HEK293 (cell line): ENCODE measurements around the gene CISD2.

Experiments
- AEBP2 ChIP-seq: fragments of 450-650 bp; formaldehyde crosslinking; IDR thresholded peaks from 2 replicates; pipeline ENCODE4 v1.5.1; 2016; ENCODE audit warnings: missing biosample characterization, missing genetic modification characterization, borderline replicate concordance
- HIC1 ChIP-seq: fragments of 450-650 bp; formaldehyde crosslinking; IDR thresholded peaks from 2 replicates; pipeline ENCODE4 v1.5.1; 2016; ENCODE audit warnings: missing biosample characterization, missing genetic modification characterization
- PRDM2 ChIP-seq: fragments of 450-650 bp; formaldehyde crosslinking; IDR thresholded peaks from 2 replicates; pipeline ENCODE4 v1.5.1; 2016; ENCODE audit warnings: missing biosample characterization, missing genetic modification characterization, borderline replicate concordance
- ZBTB10 ChIP-seq: fragments of 450-650 bp; formaldehyde crosslinking; IDR thresholded peaks from 2 replicates; pipeline ENCODE4 v1.5.1; 2016; ENCODE audit warnings: missing biosample characterization, missing genetic modification characterization
- ZBTB7A ChIP-seq: fragments of 450-650 bp; formaldehyde crosslinking; IDR thresholded peaks from 2 replicates; pipeline ENCODE4 v1.5.1; 2016; ENCODE audit warnings: low read depth, missing biosample characterization, missing genetic modification characterization
- ZNF133 ChIP-seq: fragments of 450-650 bp; formaldehyde crosslinking; IDR thresholded peaks from 2 replicates; pipeline ENCODE4 v1.5.1; 2016; ENCODE audit warnings: missing biosample characterization, missing genetic modification characterization
- ZNF146 ChIP-seq: fragments of 450-650 bp; formaldehyde crosslinking; IDR thresholded peaks from 2 replicates; pipeline ENCODE4 v1.5.1; 2016; ENCODE audit warnings: missing biosample characterization, missing genetic modification characterization
- ZNF16 ChIP-seq: fragments of 450-650 bp; formaldehyde crosslinking; IDR thresholded peaks from 2 replicates; pipeline ENCODE4 v1.5.1; 2016; ENCODE audit warnings: low read depth, missing biosample characterization, missing genetic modification characterization
- ZNF175 ChIP-seq: fragments of 450-650 bp; formaldehyde crosslinking; IDR thresholded peaks from 2 replicates; pipeline ENCODE4 v1.5.1; 2016; ENCODE audit warnings: missing biosample characterization, missing genetic modification characterization
- ZNF19 ChIP-seq: fragments of 450-650 bp; formaldehyde crosslinking; IDR thresholded peaks from 2 replicates; pipeline ENCODE4; 2016; ENCODE audit warnings: missing biosample characterization, missing genetic modification characterization, low read depth
- ZNF223 ChIP-seq: fragments of 450-650 bp; formaldehyde crosslinking; IDR thresholded peaks from 2 replicates; pipeline ENCODE4 v1.5.1; 2016; ENCODE audit warnings: missing biosample characterization, missing genetic modification characterization
- ZNF248 ChIP-seq: fragments of 450-650 bp; formaldehyde crosslinking; IDR thresholded peaks from 2 replicates; pipeline ENCODE4 v1.5.1; 2017; ENCODE audit warnings: missing biosample characterization, missing genetic modification characterization
- ZNF280C ChIP-seq: fragments of 450-650 bp; formaldehyde crosslinking; IDR thresholded peaks from 2 replicates; pipeline ENCODE4 v1.5.1; 2016; ENCODE audit warnings: missing biosample characterization, missing genetic modification characterization
- ZNF292 ChIP-seq: fragments of 450-650 bp; formaldehyde crosslinking; IDR thresholded peaks from 2 replicates; pipeline ENCODE4 v1.5.1; 2016; ENCODE audit warnings: low read depth, missing biosample characterization, missing genetic modification characterization, borderline replicate concordance
- ZNF394 ChIP-seq: fragments of 450-650 bp; formaldehyde crosslinking; IDR thresholded peaks from 2 replicates; pipeline ENCODE4 v1.5.1; 2016; ENCODE audit warnings: missing biosample characterization, missing genetic modification characterization, mild to moderate bottlenecking, moderate library complexity, borderline replicate concordance
- ZNF585B ChIP-seq: fragments of 450-650 bp; formaldehyde crosslinking; IDR thresholded peaks from 2 replicates; pipeline ENCODE4 v1.5.1; 2016; ENCODE audit warnings: missing biosample characterization, missing genetic modification characterization
- ZNF610 ChIP-seq: fragments of 450-650 bp; formaldehyde crosslinking; IDR thresholded peaks from 2 replicates; pipeline ENCODE4 v1.5.1; 2016; ENCODE audit warnings: missing biosample characterization, missing genetic modification characterization, borderline replicate concordance
- ZNF645 ChIP-seq: fragments of 450-650 bp; formaldehyde crosslinking; IDR thresholded peaks from 2 replicates; pipeline ENCODE4; 2016; ENCODE audit warnings: missing biosample characterization, missing genetic modification characterization
- ZNF654 ChIP-seq: fragments of 450-650 bp; formaldehyde crosslinking; IDR thresholded peaks from 2 replicates; pipeline ENCODE4 v1.5.1; 2016; ENCODE audit warnings: low read depth, missing biosample characterization, missing genetic modification characterization
- ZNF747 ChIP-seq: fragments of 450-650 bp; formaldehyde crosslinking; IDR thresholded peaks from 2 replicates; pipeline ENCODE4 v1.5.1; 2016; ENCODE audit warnings: missing biosample characterization, missing genetic modification characterization
- ZNF76 ChIP-seq: fragments of 450-650 bp; formaldehyde crosslinking; IDR thresholded peaks from 2 replicates; pipeline ENCODE4; 2016; ENCODE audit warnings: low read depth, missing biosample characterization, missing genetic modification characterization, borderline replicate concordance
- ZNF776 ChIP-seq: fragments of 450-650 bp; formaldehyde crosslinking; IDR thresholded peaks from 2 replicates; pipeline ENCODE4 v1.5.0; 2017; ENCODE audit warnings: missing biosample characterization, missing genetic modification characterization, borderline replicate concordance

CISD2 gene

GRCh38 chr4:102826890-102827673, 41.7 kb upstream of the CISD2 start, which contains the start of gene UBE2D3 (continued):
- peak; percentile 71; the same call in 1 of the 2 replicates for TF ChIP-seq PRDM2 (tag by site-specific recombination)
- TF ChIP-seq ZNF223 (tag by site-specific recombination), result no peak
- no peak for TF ChIP-seq ZNF654 (tag by site-specific recombination)
- TF ChIP-seq ZNF133 (tag by site-specific recombination), result no peak
- TF ChIP-seq ZNF19, result no peak
- peak; percentile 72; the same call in 1 of the 2 replicates for TF ChIP-seq ZNF76 (tag by site-specific recombination)
- TF ChIP-seq HIC1, result peak; percentile 95
- TF ChIP-seq ZBTB10 (tag by site-specific recombination), result peak; percentile 75
- no peak for TF ChIP-seq ZNF747 (tag by site-specific recombination)
- no peak for TF ChIP-seq ZNF248 (tag by site-specific recombination)
- no peak for TF ChIP-seq ZNF292
- no peak for TF ChIP-seq ZNF175 (tag by site-specific recombination)
- 0 out of 2 replicates have a peak, but pooled peaks have one; percentile 57 for TF ChIP-seq ZNF610 (tag by site-specific recombination)
- TF ChIP-seq ZNF16, result no peak
- TF ChIP-seq AEBP2 (tag by site-specific recombination), result no peak
- TF ChIP-seq ZBTB7A, result peak; percentile 75
- TF ChIP-seq ZNF776 (tag by site-specific recombination), result no peak
- no peak for TF ChIP-seq ZNF585B (tag by site-specific recombination)
- no peak for TF ChIP-seq ZNF645 (tag by site-specific recombination)
- no peak for TF ChIP-seq ZNF280C (tag by site-specific recombination)
- TF ChIP-seq ZNF146, result peak; percentile 68
- peak; percentile 60; the same call in 1 of the 2 replicates for TF ChIP-seq ZNF394
